Caco-2 (cell line): ENCODE data around the gene TNFRSF6B. TPM values are rescaled to one million over a fixed set of nuclear protein-coding genes. Genes with fewer than 3 reads are reported as not detected.
A peak's percentile ranks its signal among the peaks of the same experiment; 100 is the strongest.

Experiments
- BruUV-seq: library from RNA; stranded (reverse); fragments of 400-500 nt; replicated peaks from 2 replicates; lab custom pipeline; 2021; lab: Mats Ljungman, UMichigan
- CTCF ChIA-PET: fragments of 300-600 bp; sonication (Branson Sonifier 250); formaldehyde crosslinking; loops from one replicate; lab custom pipeline; 2022; ENCODE audit warnings: antibody characterized with exemption; lab: Charles Lee
- POLR2A ChIA-PET: fragments of 300-600 bp; sonication (Branson Sonifier 250); formaldehyde crosslinking; loops from one replicate; lab custom pipeline; 2022; ENCODE audit warnings: antibody characterized with exemption; lab: Charles Lee
- DNase-seq, 2 experiments: peaks; one replicate each; pipeline versions ENCODE4 v3.0.0 to v3.0.0-alpha.2; 2020 to 2022
- H3K27me3 ChIP-seq: replicated peaks from 2 replicates; pipeline ENCODE4 v1.6.0; 2011; ENCODE audit warnings: low read length; ENCODE audit not compliant: control insufficient read depth, insufficient read depth
- H3K36me3 ChIP-seq: 2 replicates; pipeline ENCODE4 v1.5.1; 2011; ENCODE audit warnings: low read length; ENCODE audit not compliant: control insufficient read depth, insufficient read depth
- H3K4me1 ChIP-seq: fragments of 250-450 bp; sonication (Bioruptor Pico); 2 replicates; pipeline ENCODE4 v1.5.1; 2020; ENCODE audit warnings: mild to moderate bottlenecking
- H3K4me3 ChIP-seq: 2 replicates; pipeline ENCODE4 v1.5.1; 2011; ENCODE audit warnings: low read depth, mild to moderate bottlenecking, control low read depth, low read length
- H3K9me3 ChIP-seq: fragments of 250-450 bp; sonication (Bioruptor Pico); 2 replicates; pipeline ENCODE4 v1.5.1; 2020; ENCODE audit warnings: mild to moderate bottlenecking, moderate library complexity
- H3K27ac Mint-ChIP-seq: one replicate; pipeline ENCODE4 v1.8.0; 2022; ENCODE audit warnings: mixed read lengths; ENCODE audit not compliant: unreplicated experiment
- H3K27me3 Mint-ChIP-seq: one replicate; pipeline ENCODE4 v1.8.0; 2022; ENCODE audit warnings: mixed read lengths; ENCODE audit not compliant: insufficient read depth, unreplicated experiment
- H3K36me3 Mint-ChIP-seq: one replicate; pipeline ENCODE4 v1.8.0; 2022; ENCODE audit warnings: mild to moderate bottlenecking, mixed read lengths; ENCODE audit not compliant: insufficient read depth, unreplicated experiment
- H3K4me1 Mint-ChIP-seq: one replicate; pipeline ENCODE4 v1.8.0; 2022; ENCODE audit warnings: low read depth, mixed read lengths; ENCODE audit not compliant: unreplicated experiment
- H3K4me3 Mint-ChIP-seq: one replicate; pipeline ENCODE4 v1.8.0; 2022; ENCODE audit warnings: mild to moderate bottlenecking, moderate library complexity, mixed read lengths; ENCODE audit not compliant: unreplicated experiment
- H3K9me3 Mint-ChIP-seq: one replicate; pipeline ENCODE4 v1.8.0; 2022; ENCODE audit warnings: mixed read lengths; ENCODE audit not compliant: unreplicated experiment
- intact Hi-C: fragments of 100-400 bp; cut with micrococcal nuclease; formaldehyde crosslinking; loops from one replicate; pipeline ENCODE4 v1.10.0; 2022; ENCODE audit not compliant: unreplicated experiment
- total RNA-seq: library from RNA; stranded (reverse); gene quantifications from 2 replicates; pipeline ENCODE4 v1.2.3, GENCODE V29; 2022
- TF ChIP-seq, protein P1 (sequence below), 2 experiments: fragments of 200-600 bp in 1 of 2; IDR thresholded peaks; 1 replicate in 1 of 2; 2 replicates in 1 of 2; pipeline versions ENCODE4 v1.5.1 to v1.8.0; 2011 to 2022; ENCODE audit warnings: antibody characterized with exemption in 1 of 2, control low read depth in 1 of 2, inconsistent platforms in 1 of 2, low read depth in 1 of 2, low read length in 1 of 2, mild to moderate bottlenecking in 1 of 2, moderate library complexity in 1 of 2; ENCODE audit not compliant: insufficient read depth in 1 of 2, severe bottlenecking in 1 of 2, unreplicated experiment in 1 of 2

The TNFRSF6B gene
- total RNA-seq, 1 experiment from 2014 or later: not detected

DNA sequence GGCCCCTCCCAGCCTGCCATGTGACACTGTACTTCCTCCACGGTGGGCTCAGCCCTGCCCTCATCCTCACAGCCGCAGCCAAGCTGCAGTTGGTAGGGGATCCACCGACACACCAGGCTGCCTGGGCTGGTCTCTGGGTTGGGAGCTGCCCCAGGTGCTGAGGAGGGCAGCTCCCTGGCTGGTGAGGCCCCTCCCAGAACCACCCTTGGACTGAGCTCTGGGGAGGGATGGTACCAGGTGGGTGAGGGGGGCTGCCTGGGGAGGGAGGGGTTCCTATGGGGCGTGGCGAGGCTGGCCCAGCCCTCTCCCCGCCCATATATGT lies 185 bp upstream of the TNFRSF6B start:
- BruUV-seq: no TSS peak
- POLR2A ChIA-PET: interaction anchor here (1.7 kb wide), 1 partner anchor 12 kb away, joined by 7 read pairs; the partner anchor contains the start of genes ARFRP1 and ZGPAT
- H3K4me3 Mint-ChIP-seq: peak overlapping the region; percentile 66
- Histone ChIP-seq H3K4me3 (no peak overlapping the region), H3K27me3 (no peaks in the 10 kb centered on the region), H3K9me3 (peaks cover 3% of the 10 kb centered on the region; the same call in 1 of the 2 replicates), H3K36me3 (no peaks in the 10 kb centered on the region; the same call in 1 of the 2 replicates), H3K4me1 (peaks cover 26% of the 10 kb centered on the region)
- peak overlapping the region; percentile 94 for H3K27ac Mint-ChIP-seq
- TF ChIP-seq, protein P1, sequence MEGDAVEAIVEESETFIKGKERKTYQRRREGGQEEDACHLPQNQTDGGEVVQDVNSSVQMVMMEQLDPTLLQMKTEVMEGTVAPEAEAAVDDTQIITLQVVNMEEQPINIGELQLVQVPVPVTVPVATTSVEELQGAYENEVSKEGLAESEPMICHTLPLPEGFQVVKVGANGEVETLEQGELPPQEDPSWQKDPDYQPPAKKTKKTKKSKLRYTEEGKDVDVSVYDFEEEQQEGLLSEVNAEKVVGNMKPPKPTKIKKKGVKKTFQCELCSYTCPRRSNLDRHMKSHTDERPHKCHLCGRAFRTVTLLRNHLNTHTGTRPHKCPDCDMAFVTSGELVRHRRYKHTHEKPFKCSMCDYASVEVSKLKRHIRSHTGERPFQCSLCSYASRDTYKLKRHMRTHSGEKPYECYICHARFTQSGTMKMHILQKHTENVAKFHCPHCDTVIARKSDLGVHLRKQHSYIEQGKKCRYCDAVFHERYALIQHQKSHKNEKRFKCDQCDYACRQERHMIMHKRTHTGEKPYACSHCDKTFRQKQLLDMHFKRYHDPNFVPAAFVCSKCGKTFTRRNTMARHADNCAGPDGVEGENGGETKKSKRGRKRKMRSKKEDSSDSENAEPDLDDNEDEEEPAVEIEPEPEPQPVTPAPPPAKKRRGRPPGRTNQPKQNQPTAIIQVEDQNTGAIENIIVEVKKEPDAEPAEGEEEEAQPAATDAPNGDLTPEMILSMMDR (IDR thresholded peaks at IDR 0.05; ENCODE audit: insufficient read depth in 1 of 2, low read depth in 1 of 2, low read length in 1 of 2, severe bottlenecking in 1 of 2, unreplicated experiment in 1 of 2): no peak
- H3K4me1 Mint-ChIP-seq: peaks cover 11% of the 10 kb centered on the region
- peak in 1 of 2 experiments; percentile 78 for DNase-seq
- peaks cover 100% of the 10 kb centered on the region for H3K36me3 Mint-ChIP-seq
- no peaks in the 10 kb centered on the region for H3K9me3 Mint-ChIP-seq
- intact Hi-C loops: no loop called here
- CTCF ChIA-PET: interaction anchor here (1.0 to 1.4 kb wide), 2 partner anchors 12 to 157 kb away, joined by 3 to 4 read pairs; partner anchors contain the start of genes ARFRP1 and ZGPAT
- peaks cover 2% of the 10 kb centered on the region for H3K27me3 Mint-ChIP-seq

DNA sequence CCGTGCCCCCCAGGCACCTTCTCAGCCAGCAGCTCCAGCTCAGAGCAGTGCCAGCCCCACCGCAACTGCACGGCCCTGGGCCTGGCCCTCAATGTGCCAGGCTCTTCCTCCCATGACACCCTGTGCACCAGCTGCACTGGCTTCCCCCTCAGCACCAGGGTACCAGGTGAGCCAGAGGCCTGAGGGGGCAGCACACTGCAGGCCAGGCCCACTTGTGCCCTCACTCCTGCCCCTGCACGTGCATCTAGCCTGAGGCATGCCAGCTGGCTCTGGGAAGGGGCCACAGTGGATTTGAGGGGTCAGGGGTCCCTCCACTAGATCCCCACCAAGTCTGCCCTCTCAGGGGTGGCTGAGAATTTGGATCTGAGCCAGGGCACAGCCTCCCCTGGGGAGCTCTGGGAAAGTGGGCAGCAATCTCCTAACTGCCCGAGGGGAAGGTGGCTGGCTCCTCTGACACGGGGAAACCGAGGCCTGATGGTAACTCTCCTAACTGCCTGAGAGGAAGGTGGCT lies 960 bp downstream of the TNFRSF6B start:
- H3K27ac Mint-ChIP-seq: peak overlapping the region; percentile 94
- Histone ChIP-seq H3K4me1 (peaks cover 26% of the 10 kb centered on the region), H3K27me3 (no peaks in the 10 kb centered on the region), H3K4me3 (no peak overlapping the region), H3K9me3 (peaks cover 3% of the 10 kb centered on the region; the same call in 1 of the 2 replicates), H3K36me3 (no peaks in the 10 kb centered on the region; the same call in 1 of the 2 replicates)
- ChIA-PET POLR2A (interaction anchor here (0.6 to 1.7 kb wide), 2 partner anchors 11 to 160 kb away, joined by 3 to 7 read pairs; partner anchors contain the start of genes ARFRP1, PTK6 and ZGPAT), CTCF (no interaction called here)
- peaks cover 11% of the 10 kb centered on the region for H3K4me1 Mint-ChIP-seq
- intact Hi-C loops: no loop called here
- peak; percentile 38 to 59 for DNase-seq
- TF ChIP-seq, protein P1 (IDR thresholded peaks at IDR 0.05; ENCODE audit: insufficient read depth in 1 of 2, low read depth in 1 of 2, low read length in 1 of 2, severe bottlenecking in 1 of 2, unreplicated experiment in 1 of 2): no peak
- no peaks in the 10 kb centered on the region for H3K9me3 Mint-ChIP-seq
- H3K36me3 Mint-ChIP-seq: peaks cover 100% of the 10 kb centered on the region
- H3K27me3 Mint-ChIP-seq: peaks cover 2% of the 10 kb centered on the region
- BruUV-seq: no TSS peak
- peak overlapping the region; percentile 66 for H3K4me3 Mint-ChIP-seq

DNA sequence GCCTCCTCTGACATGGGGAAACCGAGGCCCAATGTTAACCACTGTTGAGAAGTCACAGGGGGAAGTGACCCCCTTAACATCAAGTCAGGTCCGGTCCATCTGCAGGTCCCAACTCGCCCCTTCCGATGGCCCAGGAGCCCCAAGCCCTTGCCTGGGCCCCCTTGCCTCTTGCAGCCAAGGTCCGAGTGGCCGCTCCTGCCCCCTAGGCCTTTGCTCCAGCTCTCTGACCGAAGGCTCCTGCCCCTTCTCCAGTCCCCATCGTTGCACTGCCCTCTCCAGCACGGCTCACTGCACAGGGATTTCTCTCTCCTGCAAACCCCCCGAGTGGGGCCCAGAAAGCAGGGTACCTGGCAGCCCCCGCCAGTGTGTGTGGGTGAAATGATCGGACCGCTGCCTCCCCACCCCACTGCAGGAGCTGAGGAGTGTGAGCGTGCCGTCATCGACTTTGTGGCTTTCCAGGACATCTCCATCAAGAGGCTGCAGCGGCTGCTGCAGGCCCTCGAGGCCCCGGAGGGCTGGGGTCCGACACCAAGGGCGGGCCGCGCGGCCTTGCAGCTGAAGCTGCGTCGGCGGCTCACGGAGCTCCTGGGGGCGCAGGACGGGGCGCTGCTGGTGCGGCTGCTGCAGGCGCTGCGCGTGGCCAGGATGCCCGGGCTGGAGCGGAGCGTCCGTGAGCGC lies 1.6 kb downstream of the TNFRSF6B start:
- intact Hi-C loops: no loop called here

More for the DNA sequence above, 1.6 kb downstream of the TNFRSF6B start:
- ChIA-PET CTCF (interaction anchor here (0.6 to 1.2 kb wide), 2 partner anchors 10 to 54 kb away, joined by 3 to 8 read pairs; partner anchors contain the start of genes ARFRP1 and ZGPAT), POLR2A (interaction anchor here (0.6 to 1.6 kb wide), 2 partner anchors 10 to 161 kb away, joined by 3 to 5 read pairs; partner anchors contain the start of genes ARFRP1, PTK6 and ZGPAT)
- H3K4me3 Mint-ChIP-seq: peak overlapping the region; percentile 66
- peaks cover 11% of the 10 kb centered on the region for H3K4me1 Mint-ChIP-seq
- H3K9me3 Mint-ChIP-seq: no peaks in the 10 kb centered on the region
- peaks cover 2% of the 10 kb centered on the region for H3K27me3 Mint-ChIP-seq
- H3K27ac Mint-ChIP-seq: peak overlapping the region; percentile 94
- Histone ChIP-seq H3K4me3 (no peak overlapping the region), H3K9me3 (peaks cover 3% of the 10 kb centered on the region; the same call in 1 of the 2 replicates), H3K4me1 (peaks cover 26% of the 10 kb centered on the region), H3K27me3 (no peaks in the 10 kb centered on the region), H3K36me3 (no peaks in the 10 kb centered on the region; the same call in 1 of the 2 replicates)
- peaks cover 100% of the 10 kb centered on the region for H3K36me3 Mint-ChIP-seq
- TF ChIP-seq, protein P1 (IDR thresholded peaks at IDR 0.05; ENCODE audit: insufficient read depth in 1 of 2, low read depth in 1 of 2, low read length in 1 of 2, severe bottlenecking in 1 of 2, unreplicated experiment in 1 of 2): no peak
- DNase-seq: peak; percentile 46 to 61
- BruUV-seq: no TSS peak
